Panc1 (cell line): ENCODE results near the gene CYB5B. TPM values are rescaled to one million over a fixed set of nuclear protein-coding genes. Genes with fewer than 3 reads are reported as not detected.
A peak's percentile ranks its signal among the peaks of the same experiment; 100 is the strongest.

Source experiments
- ATAC-seq: fragments of 200-7000 bp; cut with Tn5 transposase; 2 replicates; pipeline ENCODE4 v1.9.1; 2020; ENCODE audit warnings: mild to moderate bottlenecking, moderate library complexity
- BruUV-seq: library from RNA; stranded (reverse); fragments of 400-500 nt; replicated peaks from 2 replicates; lab custom pipeline; 2021; lab: Mats Ljungman, UMichigan
- CTCF ChIA-PET: fragments of 300-600 bp; sonication (Branson Sonifier 250); formaldehyde crosslinking; loops from one replicate; lab custom pipeline; 2022; ENCODE audit warnings: antibody characterized with exemption; lab: Charles Lee
- POLR2A ChIA-PET: fragments of 300-600 bp; sonication (Branson Sonifier 250); formaldehyde crosslinking; loops from one replicate; lab custom pipeline; 2022; ENCODE audit warnings: antibody characterized with exemption; lab: Charles Lee
- DNase-seq: peaks from one replicate; pipeline ENCODE4 v3.0.0-alpha.2; 2010; ENCODE audit warnings: low read depth, low spot score
- H3K27ac ChIP-seq: 2 replicates; pipeline ENCODE4 v1.5.1; 2011; ENCODE audit warnings: mild to moderate bottlenecking, low read length, inconsistent platforms
- H3K27me3 ChIP-seq: fragments of 200-500 bp; sonication (Bioruptor generic); 2 replicates; pipeline ENCODE4 v1.6.0; 2014; ENCODE audit warnings: low read length, inconsistent platforms; ENCODE audit not compliant: control insufficient read depth, insufficient read depth
- H3K36me3 ChIP-seq: fragments of 200-500 bp; sonication (Bioruptor generic); 2 replicates; pipeline ENCODE4 v1.5.1; 2014; ENCODE audit warnings: inconsistent platforms, mild to moderate bottlenecking, low read length, moderate library complexity; ENCODE audit not compliant: control insufficient read depth, insufficient read depth
- H3K4me1 ChIP-seq: 2 replicates; pipeline ENCODE4 v1.5.1; 2011; ENCODE audit warnings: inconsistent platforms, mild to moderate bottlenecking, low read length, moderate library complexity; ENCODE audit not compliant: control insufficient read depth, insufficient read depth
- H3K4me3 ChIP-seq, 2 experiments: 2 replicates each; pipeline ENCODE4 v1.5.1; 2011 to 2012; ENCODE audit warnings: low read depth in 2 of 2, low read length in 2 of 2, mild to moderate bottlenecking in 2 of 2, inconsistent platforms in 1 of 2, moderate library complexity in 1 of 2
- H3K9me3 ChIP-seq: fragments of 200-500 bp; sonication (Bioruptor generic); 2 replicates; pipeline ENCODE4 v1.5.1; 2014; ENCODE audit warnings: low read depth, mild to moderate bottlenecking, inconsistent platforms, low read length, moderate library complexity; ENCODE audit not compliant: control insufficient read depth, insufficient read depth
- POLR2AphosphoS5 ChIP-seq: IDR thresholded peaks from 2 replicates; pipeline ENCODE4 v1.6.1; 2012; ENCODE audit warnings: mild to moderate bottlenecking, low read depth, low read length, moderate library complexity
- SIN3A ChIP-seq: IDR thresholded peaks from 2 replicates; pipeline ENCODE4 v1.6.1; 2012; ENCODE audit warnings: low read depth, mild to moderate bottlenecking, low read length, moderate library complexity, borderline replicate concordance; ENCODE audit not compliant: insufficient read depth
- TCF7L2 ChIP-seq: IDR thresholded peaks from 2 replicates; pipeline ENCODE4 v1.6.1; 2011; ENCODE audit warnings: mild to moderate bottlenecking, low read depth, low read length, inconsistent platforms
- in situ Hi-C: cut with HindIII; loops from 2 replicates; pipeline ENCODE4 v1.10.0; 2016; ENCODE audit warnings: low sequenced_read_pairs, low pct_unique_long_range_greater_than_20kb
- intact Hi-C: fragments of 100-400 bp; cut with micrococcal nuclease; formaldehyde crosslinking; loops from one replicate; pipeline ENCODE4 v1.10.0; 2022; ENCODE audit not compliant: unreplicated experiment
- total RNA-seq: library from RNA; stranded (reverse); gene quantifications from one replicate; pipeline ENCODE4 v1.2.1, GENCODE V29; 2021; ENCODE audit not compliant: unreplicated experiment
- TF ChIP-seq, protein P1 (sequence below), 2 experiments: IDR thresholded peaks; 2 replicates each; pipeline ENCODE4 v1.6.1; 2011 to 2012; ENCODE audit warnings: low read depth in 2 of 2, control low read depth in 1 of 2, low read length in 1 of 2, mild to moderate bottlenecking in 1 of 2, moderate library complexity in 1 of 2; ENCODE audit not compliant: insufficient read depth in 1 of 2
- TF ChIP-seq, protein P2 (sequence below): fragments of 450-650 bp; IDR thresholded peaks from 2 replicates; pipeline ENCODE4 v1.5.1; 2017; ENCODE audit warnings: mild to moderate bottlenecking

Gene CYB5B
- total RNA-seq, 1 experiment from 2014 or later, result 326 TPM

DNA sequence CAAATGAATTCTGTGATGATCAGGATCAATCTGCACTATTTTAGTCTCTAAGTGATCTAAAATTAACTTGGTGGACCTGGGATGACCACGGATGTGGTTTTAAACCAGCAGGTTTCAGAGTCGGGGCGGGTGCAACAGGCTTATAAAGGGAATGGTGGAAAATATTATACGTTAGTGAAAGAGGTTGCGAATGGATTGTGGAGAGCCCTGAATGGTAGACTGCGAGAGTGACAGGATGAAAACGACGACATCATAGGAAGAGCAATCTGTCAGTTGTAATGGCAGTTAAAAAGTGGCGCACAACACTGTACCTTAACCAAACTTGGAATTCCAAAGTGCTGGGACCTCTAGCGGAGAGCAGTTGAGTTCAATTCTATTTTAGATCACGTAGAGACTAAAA, 1.2 kb upstream of the CYB5B start:
- Histone ChIP-seq H3K4me1 (peaks cover 42% of the 10 kb centered on the region), H3K27me3 (no peaks in the 10 kb centered on the region), H3K27ac (peak overlapping the region; percentile 96), H3K4me3 (no peak overlapping the region), H3K36me3 (peaks cover 7% of the 10 kb centered on the region), H3K9me3 (no peaks in the 10 kb centered on the region)
- DNase-seq, result no peak
- intact Hi-C loops (no loop called here), in situ Hi-C loops (no loop called here)
- BruUV-seq, result no TSS peak
- ChIA-PET CTCF (no interaction called here), POLR2A (interaction anchor here (0.7 kb wide), 1 partner anchor 12 kb away, joined by 4 read pairs; no protein-coding TSS in a partner anchor)
- no peak for ATAC-seq
- TF ChIP-seq, protein P1, sequence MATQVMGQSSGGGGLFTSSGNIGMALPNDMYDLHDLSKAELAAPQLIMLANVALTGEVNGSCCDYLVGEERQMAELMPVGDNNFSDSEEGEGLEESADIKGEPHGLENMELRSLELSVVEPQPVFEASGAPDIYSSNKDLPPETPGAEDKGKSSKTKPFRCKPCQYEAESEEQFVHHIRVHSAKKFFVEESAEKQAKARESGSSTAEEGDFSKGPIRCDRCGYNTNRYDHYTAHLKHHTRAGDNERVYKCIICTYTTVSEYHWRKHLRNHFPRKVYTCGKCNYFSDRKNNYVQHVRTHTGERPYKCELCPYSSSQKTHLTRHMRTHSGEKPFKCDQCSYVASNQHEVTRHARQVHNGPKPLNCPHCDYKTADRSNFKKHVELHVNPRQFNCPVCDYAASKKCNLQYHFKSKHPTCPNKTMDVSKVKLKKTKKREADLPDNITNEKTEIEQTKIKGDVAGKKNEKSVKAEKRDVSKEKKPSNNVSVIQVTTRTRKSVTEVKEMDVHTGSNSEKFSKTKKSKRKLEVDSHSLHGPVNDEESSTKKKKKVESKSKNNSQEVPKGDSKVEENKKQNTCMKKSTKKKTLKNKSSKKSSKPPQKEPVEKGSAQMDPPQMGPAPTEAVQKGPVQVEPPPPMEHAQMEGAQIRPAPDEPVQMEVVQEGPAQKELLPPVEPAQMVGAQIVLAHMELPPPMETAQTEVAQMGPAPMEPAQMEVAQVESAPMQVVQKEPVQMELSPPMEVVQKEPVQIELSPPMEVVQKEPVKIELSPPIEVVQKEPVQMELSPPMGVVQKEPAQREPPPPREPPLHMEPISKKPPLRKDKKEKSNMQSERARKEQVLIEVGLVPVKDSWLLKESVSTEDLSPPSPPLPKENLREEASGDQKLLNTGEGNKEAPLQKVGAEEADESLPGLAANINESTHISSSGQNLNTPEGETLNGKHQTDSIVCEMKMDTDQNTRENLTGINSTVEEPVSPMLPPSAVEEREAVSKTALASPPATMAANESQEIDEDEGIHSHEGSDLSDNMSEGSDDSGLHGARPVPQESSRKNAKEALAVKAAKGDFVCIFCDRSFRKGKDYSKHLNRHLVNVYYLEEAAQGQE (IDR thresholded peaks at IDR 0.05; ENCODE audit: insufficient read depth in 1 of 2, low read depth in 2 of 2, low read length in 1 of 2), result no peak
- TF ChIP-seq, protein P2, sequence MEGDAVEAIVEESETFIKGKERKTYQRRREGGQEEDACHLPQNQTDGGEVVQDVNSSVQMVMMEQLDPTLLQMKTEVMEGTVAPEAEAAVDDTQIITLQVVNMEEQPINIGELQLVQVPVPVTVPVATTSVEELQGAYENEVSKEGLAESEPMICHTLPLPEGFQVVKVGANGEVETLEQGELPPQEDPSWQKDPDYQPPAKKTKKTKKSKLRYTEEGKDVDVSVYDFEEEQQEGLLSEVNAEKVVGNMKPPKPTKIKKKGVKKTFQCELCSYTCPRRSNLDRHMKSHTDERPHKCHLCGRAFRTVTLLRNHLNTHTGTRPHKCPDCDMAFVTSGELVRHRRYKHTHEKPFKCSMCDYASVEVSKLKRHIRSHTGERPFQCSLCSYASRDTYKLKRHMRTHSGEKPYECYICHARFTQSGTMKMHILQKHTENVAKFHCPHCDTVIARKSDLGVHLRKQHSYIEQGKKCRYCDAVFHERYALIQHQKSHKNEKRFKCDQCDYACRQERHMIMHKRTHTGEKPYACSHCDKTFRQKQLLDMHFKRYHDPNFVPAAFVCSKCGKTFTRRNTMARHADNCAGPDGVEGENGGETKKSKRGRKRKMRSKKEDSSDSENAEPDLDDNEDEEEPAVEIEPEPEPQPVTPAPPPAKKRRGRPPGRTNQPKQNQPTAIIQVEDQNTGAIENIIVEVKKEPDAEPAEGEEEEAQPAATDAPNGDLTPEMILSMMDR, result no peak
- TF ChIP-seq SIN3A, result no peak
- TF ChIP-seq TCF7L2, result no peak

DNA sequence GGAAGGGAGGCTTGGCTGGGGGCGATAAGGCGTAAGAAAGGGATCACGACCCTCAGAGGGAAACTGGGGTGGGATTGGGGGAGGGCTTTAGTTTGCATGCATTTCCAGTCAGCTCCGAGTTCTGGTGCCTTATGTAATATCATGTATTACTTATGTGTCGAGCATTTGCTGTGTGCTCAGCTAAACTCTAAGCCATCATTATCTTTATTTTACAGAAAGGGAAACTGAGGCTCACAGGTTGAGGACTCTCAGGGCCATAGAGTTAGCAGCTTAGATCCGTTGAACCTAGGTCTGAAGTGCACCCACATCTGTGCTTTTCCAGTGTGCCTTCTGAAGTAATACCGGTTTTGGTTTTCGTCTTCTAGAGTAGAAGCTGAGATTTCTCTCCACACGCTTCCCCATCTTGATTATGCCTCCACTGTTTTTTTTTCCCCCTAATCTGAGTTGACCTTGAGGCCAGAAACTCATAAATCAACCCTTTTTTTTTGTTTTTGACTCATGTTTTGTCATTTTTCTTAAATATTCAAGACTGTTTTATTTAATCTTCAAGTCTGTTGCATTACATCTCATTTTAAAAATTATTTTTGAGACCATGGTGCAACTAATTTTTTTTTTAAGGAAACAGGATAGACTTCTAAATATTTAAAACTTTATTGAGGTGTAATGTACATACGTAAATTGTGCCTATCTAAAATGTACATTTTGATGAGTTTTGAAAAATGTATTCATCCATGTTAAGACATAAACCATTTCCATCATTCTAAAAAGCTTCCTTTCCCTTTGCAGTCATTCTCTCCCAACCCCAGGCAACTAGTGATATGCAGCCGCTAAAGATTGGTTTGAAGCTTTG, 741 bp downstream of the CYB5B start:
- intact Hi-C loops, result no loop called here
- ATAC-seq, result no peak
- H3K4me1 ChIP-seq, result peaks cover 24% of the 10 kb centered on the region
- H3K36me3 ChIP-seq, result peaks cover 7% of the 10 kb centered on the region
- peak overlapping the region; percentile 83 to 87 for H3K4me3 ChIP-seq
- in situ Hi-C loops, result no loop called here
- ChIA-PET CTCF (interaction anchor here (0.6 kb wide), 1 partner anchor 29 kb away, joined by 3 read pairs; no protein-coding TSS in a partner anchor), POLR2A (interaction anchor here (0.7 to 1.8 kb wide), 4 partner anchors 10 to 153 kb away, joined by 3 to 7 read pairs (median 4); no protein-coding TSS in a partner anchor)
- no peak for DNase-seq
- H3K27ac ChIP-seq, result peak overlapping the region; percentile 96
- TSS peak; percentile 74 for BruUV-seq
- no peaks in the 10 kb centered on the region for H3K9me3 ChIP-seq
- no peaks in the 10 kb centered on the region for H3K27me3 ChIP-seq
- TF ChIP-seq POLR2AphosphoS5 (peak; percentile 72; the same call in 1 of the 2 replicates), TCF7L2 (no peak), SIN3A (no peak)
- TF ChIP-seq, protein P1 (IDR thresholded peaks at IDR 0.05; ENCODE audit: insufficient read depth in 1 of 2, low read depth in 2 of 2, low read length in 1 of 2), result no peak
